HCT116 (cell line): ENCODE measurements around the gene GAB2. TPM values are rescaled to one million over a fixed set of nuclear protein-coding genes. Genes with fewer than 3 reads are reported as not detected.
A peak's percentile ranks its signal among the peaks of the same experiment; 100 is the strongest.

Experiments
- ATAC-seq: fragments of 200-7000 bp; cut with Tn5 transposase; 2 replicates; pipeline ENCODE4 v1.9.1; 2020; ENCODE audit warnings: mild to moderate bottlenecking, moderate library complexity
- BruUV-seq: library from RNA; stranded (reverse); fragments of 400-500 nt; replicated peaks from 2 replicates; lab custom pipeline; 2021; lab: Mats Ljungman, UMichigan
- CTCF ChIA-PET: fragments of 300-600 bp; sonication (Branson Sonifier 250); formaldehyde crosslinking; loops from one replicate; lab custom pipeline; 2021; ENCODE audit warnings: antibody characterized with exemption; lab: Charles Lee
- POLR2A ChIA-PET: fragments of 300-600, 350-600 bp; sonication (Branson Sonifier 250); formaldehyde crosslinking; loops from one replicate; lab custom pipeline; 2021; ENCODE audit warnings: antibody characterized with exemption; lab: Charles Lee
- RAD21 ChIA-PET, 2 experiments: fragments of 300-600 bp; sonication (Branson Sonifier 250); formaldehyde crosslinking; loops; one replicate each; lab custom pipeline; 2023; ENCODE audit warnings: low total read pairs in 2 of 2; ENCODE audit not compliant: uncharacterized antibody in 2 of 2, unreplicated experiment in 2 of 2, low non-redundant PET in 1 of 2; lab: Charles Lee
- DNase-seq: peaks from one replicate; pipeline ENCODE4 v3.0.0-alpha.2; 2010; ENCODE audit warnings: low read depth, low spot score
- H2AFZ ChIP-seq: fragments of 200-600 bp; shearing (Covaris generic), sonication (generic); 2 replicates; pipeline ENCODE4 v1.6.1; 2017; ENCODE audit warnings: low read depth, mixed run types, mixed read lengths, antibody characterized with exemption, low read length; ENCODE audit not compliant: poor library complexity, severe bottlenecking
- H3K27ac ChIP-seq: 2 replicates; pipeline ENCODE4 v1.5.1; 2012; ENCODE audit warnings: low read depth, low read length
- H3K27me3 ChIP-seq: fragments of 200-600 bp; sonication (generic); 2 replicates; pipeline ENCODE4 v1.6.1; 2016; ENCODE audit warnings: mixed run types, low read length, mixed read lengths; ENCODE audit not compliant: insufficient read depth
- H3K36me3 ChIP-seq, 2 experiments: fragments of 200-500 bp in 1 of 2; fragments of 200-600 bp in 1 of 2; sonication (Bioruptor generic) in 1 of 2; sonication (generic) in 1 of 2; 2 replicates each; pipeline versions ENCODE4 v1.5.1 to v1.6.1; 2014 to 2016; ENCODE audit warnings: low read length in 2 of 2, inconsistent platforms in 1 of 2, mixed read lengths in 1 of 2, mixed run types in 1 of 2; ENCODE audit not compliant: insufficient read depth in 2 of 2, control insufficient read depth in 1 of 2
- H3K4me1 ChIP-seq, 2 experiments: fragments of 200-600 bp in 1 of 2; sonication (generic) in 1 of 2; 2 replicates each; pipeline versions ENCODE4 v1.5.1 to v1.6.1; 2012 to 2017; ENCODE audit warnings: low read length in 2 of 2, inconsistent platforms in 1 of 2, mild to moderate bottlenecking in 1 of 2, mixed read lengths in 1 of 2, mixed run types in 1 of 2, moderate library complexity in 1 of 2; ENCODE audit not compliant: insufficient read depth in 2 of 2, control insufficient read depth in 1 of 2
- H3K4me2 ChIP-seq: fragments of 200-600 bp; sonication (generic); 2 replicates; pipeline ENCODE4 v1.6.1; 2017; ENCODE audit warnings: mixed run types, low read length, mixed read lengths
- H3K4me3 ChIP-seq, 2 experiments: fragments of 200-600 bp in 1 of 2; sonication (generic) in 1 of 2; replicated peaks in 1 of 2; 2 replicates each; pipeline ENCODE4 v1.5.1; 2011 to 2016; ENCODE audit warnings: low read length in 2 of 2, control low read depth in 1 of 2, low read depth in 1 of 2, mild to moderate bottlenecking in 1 of 2, mixed read lengths in 1 of 2, mixed run types in 1 of 2
- H3K79me2 ChIP-seq: fragments of 200-600 bp; sonication (generic); 2 replicates; pipeline ENCODE4 v1.6.1; 2017; ENCODE audit warnings: mild to moderate bottlenecking, mixed run types, low read length, moderate library complexity, mixed read lengths; ENCODE audit not compliant: insufficient read depth
- H3K9ac ChIP-seq: fragments of 200-600 bp; sonication (generic); 2 replicates; pipeline ENCODE4 v1.6.1; 2016; ENCODE audit warnings: low read length, mixed read lengths
- H3K9me2 ChIP-seq: fragments of 200-600 bp; sonication (generic), shearing (Covaris generic); 2 replicates; pipeline ENCODE4 v1.6.1; 2017; ENCODE audit warnings: mixed run types, mild to moderate bottlenecking, moderate library complexity; ENCODE audit not compliant: insufficient read depth
- H3K9me3 ChIP-seq, 2 experiments: fragments of 200-500 bp in 1 of 2; fragments of 200-600 bp in 1 of 2; sonication (Bioruptor generic) in 1 of 2; sonication (generic) in 1 of 2; 2 replicates each; pipeline ENCODE4 v1.6.1; 2014 to 2017; ENCODE audit warnings: low read length in 2 of 2, mixed read lengths in 2 of 2, inconsistent platforms in 1 of 2, low read depth in 1 of 2, mild to moderate bottlenecking in 1 of 2, mixed run types in 1 of 2, moderate library complexity in 1 of 2; ENCODE audit not compliant: control insufficient read depth in 1 of 2, insufficient read depth in 1 of 2
- H4K20me1 ChIP-seq: fragments of 200-600 bp; sonication (generic), shearing (Covaris generic); 2 replicates; pipeline ENCODE4 v1.6.1; 2017; ENCODE audit warnings: mixed run types, mild to moderate bottlenecking, moderate library complexity; ENCODE audit not compliant: insufficient read depth
- CEBPB ChIP-seq: IDR thresholded peaks from 2 replicates; pipeline ENCODE4 v1.6.1; 2012; ENCODE audit warnings: low read depth
- EGR1 ChIP-seq: IDR thresholded peaks from 2 replicates; pipeline ENCODE4 v1.6.1; 2012; ENCODE audit warnings: low read depth
- ELF1 ChIP-seq: IDR thresholded peaks from 2 replicates; pipeline ENCODE4 v1.6.1; 2012; ENCODE audit warnings: low read depth, borderline replicate concordance
- EZH2 ChIP-seq: fragments of 200-600 bp; sonication (generic); IDR thresholded peaks from 2 replicates; pipeline ENCODE4 v1.6.1; 2017; ENCODE audit warnings: antibody characterized with exemption, mixed run types
- FOSL1 ChIP-seq: IDR thresholded peaks from 2 replicates; pipeline ENCODE4 v1.6.1; 2012; ENCODE audit warnings: low read depth
- RAD21 ChIP-seq: IDR thresholded peaks from 2 replicates; pipeline ENCODE4 v1.6.1; 2012; ENCODE audit warnings: low read depth, mild to moderate bottlenecking
- SIN3A ChIP-seq: IDR thresholded peaks from 2 replicates; pipeline ENCODE4 v1.6.1; 2012; ENCODE audit warnings: low read depth
- SP1 ChIP-seq: IDR thresholded peaks from 2 replicates; pipeline ENCODE4 v1.6.1; 2012; ENCODE audit warnings: low read depth
- SRF ChIP-seq: IDR thresholded peaks from 2 replicates; pipeline ENCODE4 v1.6.1; 2012; ENCODE audit warnings: low read depth
- YY1 ChIP-seq: IDR thresholded peaks from 2 replicates; pipeline ENCODE4 v1.6.1; 2011; ENCODE audit warnings: low read length, low read depth, moderate library complexity, mild to moderate bottlenecking; ENCODE audit not compliant: insufficient replicate concordance; ENCODE audit errors: extremely low read depth
- ZNF274 ChIP-seq: fragments of 200-500 bp; sonication (Bioruptor generic); IDR thresholded peaks from 2 replicates; pipeline ENCODE4 v1.6.1; 2014; ENCODE audit warnings: mild to moderate bottlenecking, low read depth, low read length, inconsistent platforms
- intact Hi-C: fragments of 100-400 bp; cut with micrococcal nuclease; formaldehyde crosslinking; loops from 2 replicates; pipeline ENCODE4 v1.10.0; 2022
- total RNA-seq: library from RNA; stranded (reverse); gene quantifications from one replicate; pipeline ENCODE4 v1.2.1, GENCODE V29; 2021; ENCODE audit not compliant: unreplicated experiment
- TF ChIP-seq, protein P1 (sequence below), 3 experiments: fragments of 200-600 bp in 1 of 3; sonication (generic) in 1 of 3; IDR thresholded peaks in 2 of 3; conservative IDR thresholded peaks in 1 of 3; 2 replicates each; pipeline ENCODE4 v1.5.1; 2012 to 2017; ENCODE audit warnings: low read depth in 2 of 3, low read length in 2 of 3, antibody characterized with exemption in 1 of 3, borderline replicate concordance in 1 of 3, control low read depth in 1 of 3, mild to moderate bottlenecking in 1 of 3, mixed read lengths in 1 of 3, mixed run types in 1 of 3, moderate library complexity in 1 of 3; ENCODE audit not compliant: insufficient read depth in 1 of 3
- TF ChIP-seq, protein P2 (sequence below): IDR thresholded peaks from 2 replicates; pipeline ENCODE4 v1.6.1; 2012

The GAB2 gene
- total RNA-seq, 1 experiment from 2014 or later = 1.9 TPM

DNA sequence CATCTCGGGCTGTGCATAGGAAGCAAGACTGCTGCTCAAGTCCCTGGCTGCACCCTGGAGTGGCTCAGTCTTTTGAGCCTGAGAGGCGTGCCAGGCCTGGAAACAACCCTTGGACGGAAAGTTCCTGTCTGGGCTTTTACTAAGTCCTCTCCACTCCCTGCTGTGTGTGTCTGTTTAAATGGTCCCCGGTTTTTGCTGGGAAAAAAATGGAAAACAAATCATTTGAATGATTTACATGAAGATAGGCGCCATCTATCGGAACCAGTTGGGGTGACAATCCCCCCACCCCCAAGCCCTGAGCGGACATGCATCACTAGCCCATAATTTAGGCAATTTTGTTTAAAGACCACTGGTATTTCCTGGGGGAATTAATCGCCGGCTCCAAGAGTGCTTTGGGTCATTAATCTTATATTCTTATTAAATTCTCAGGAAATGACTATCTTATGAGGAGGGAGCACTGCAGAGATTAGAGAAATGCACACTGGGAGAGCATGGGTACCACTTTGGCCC lies 2.7 kb upstream of the GAB2 start:
- no peak overlapping the region for H3K27ac ChIP-seq
- ATAC-seq = no peak
- no peaks in the 10 kb centered on the region for H3K36me3 ChIP-seq
- TF ChIP-seq RAD21 (peak; percentile 31; the same call in 1 of the 2 replicates), FOSL1 (no peak)
- TF ChIP-seq, protein P1, sequence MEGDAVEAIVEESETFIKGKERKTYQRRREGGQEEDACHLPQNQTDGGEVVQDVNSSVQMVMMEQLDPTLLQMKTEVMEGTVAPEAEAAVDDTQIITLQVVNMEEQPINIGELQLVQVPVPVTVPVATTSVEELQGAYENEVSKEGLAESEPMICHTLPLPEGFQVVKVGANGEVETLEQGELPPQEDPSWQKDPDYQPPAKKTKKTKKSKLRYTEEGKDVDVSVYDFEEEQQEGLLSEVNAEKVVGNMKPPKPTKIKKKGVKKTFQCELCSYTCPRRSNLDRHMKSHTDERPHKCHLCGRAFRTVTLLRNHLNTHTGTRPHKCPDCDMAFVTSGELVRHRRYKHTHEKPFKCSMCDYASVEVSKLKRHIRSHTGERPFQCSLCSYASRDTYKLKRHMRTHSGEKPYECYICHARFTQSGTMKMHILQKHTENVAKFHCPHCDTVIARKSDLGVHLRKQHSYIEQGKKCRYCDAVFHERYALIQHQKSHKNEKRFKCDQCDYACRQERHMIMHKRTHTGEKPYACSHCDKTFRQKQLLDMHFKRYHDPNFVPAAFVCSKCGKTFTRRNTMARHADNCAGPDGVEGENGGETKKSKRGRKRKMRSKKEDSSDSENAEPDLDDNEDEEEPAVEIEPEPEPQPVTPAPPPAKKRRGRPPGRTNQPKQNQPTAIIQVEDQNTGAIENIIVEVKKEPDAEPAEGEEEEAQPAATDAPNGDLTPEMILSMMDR (IDR thresholded peaks at IDR 0.05 in 2 of 3, conservative IDR thresholded peaks at IDR 0.05 in 1 of 3; ENCODE audit: borderline replicate concordance in 1 of 3, insufficient read depth in 1 of 3, low read depth in 2 of 3, low read length in 2 of 3) = peak; percentile 15 to 64 (median 48); a peak in 4 of 6 replicates
- CTCF ChIA-PET = interaction anchor here (1.6 kb wide), 1 partner anchor 144 kb away, joined by 4 read pairs; no protein-coding TSS in a partner anchor
- no peaks in the 10 kb centered on the region for H3K9me2 ChIP-seq
- H3K79me2 ChIP-seq = no peaks in the 10 kb centered on the region
- BruUV-seq = no TSS peak
- no peaks in the 10 kb centered on the region for H3K27me3 ChIP-seq
- H3K4me1 ChIP-seq = peaks cover 5 to 19% of the 10 kb centered on the region in 2 experiments; a peak in 3 of 4 replicates
- no peak for DNase-seq
- no peak overlapping the region for H3K9ac ChIP-seq
- no peaks in the 10 kb centered on the region for H4K20me1 ChIP-seq
- POLR2A ChIA-PET = no interaction called here
- H3K4me2 ChIP-seq = no peak overlapping the region
- RAD21 ChIA-PET = no interaction called here
- intact Hi-C loops = no loop called here
- H2AFZ ChIP-seq = no peak overlapping the region
- H3K9me3 ChIP-seq = no peaks in the 10 kb centered on the region
- no peak overlapping the region for H3K4me3 ChIP-seq

DNA sequence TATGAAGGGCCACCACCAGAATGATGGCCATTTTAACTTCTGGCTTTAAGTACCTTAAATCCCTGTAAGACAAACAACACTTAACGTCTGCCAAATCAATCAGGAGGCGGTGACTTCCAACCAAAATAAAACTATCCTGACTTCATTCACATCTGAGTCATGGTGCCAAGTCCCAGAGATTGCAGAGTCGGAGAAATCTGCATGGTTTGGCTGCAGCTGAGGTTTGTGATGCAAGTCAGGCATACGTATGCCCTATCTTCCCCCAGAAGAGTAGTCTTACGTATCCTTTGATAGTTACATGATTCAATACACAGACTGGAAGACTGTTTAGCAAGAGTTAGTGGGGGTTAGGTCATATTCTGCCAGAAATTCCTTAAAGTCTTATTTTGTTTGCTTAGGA lies 1.7 kb upstream of the GAB2 start:
- no peaks in the 10 kb centered on the region for H3K9me3 ChIP-seq
- no peak overlapping the region for H3K4me2 ChIP-seq
- H3K79me2 ChIP-seq = no peaks in the 10 kb centered on the region
- H3K4me1 ChIP-seq = peaks cover 5 to 19% of the 10 kb centered on the region in 2 experiments; a peak in 3 of 4 replicates
- H2AFZ ChIP-seq = no peak overlapping the region
- no peaks in the 10 kb centered on the region for H4K20me1 ChIP-seq
- H3K9ac ChIP-seq = no peak overlapping the region
- intact Hi-C loops = no loop called here
- POLR2A ChIA-PET = no interaction called here
- DNase-seq (no peak), ATAC-seq (no peak)
- H3K27ac ChIP-seq = no peak overlapping the region
- RAD21 ChIA-PET = no interaction called here
- no peaks in the 10 kb centered on the region for H3K27me3 ChIP-seq
- no TSS peak for BruUV-seq
- no peaks in the 10 kb centered on the region for H3K36me3 ChIP-seq
- no peak overlapping the region for H3K4me3 ChIP-seq
- CTCF ChIA-PET = no interaction called here
- no peaks in the 10 kb centered on the region for H3K9me2 ChIP-seq
- TF ChIP-seq CEBPB (no peak), ZNF274 (no peak), SP1 (no peak), SIN3A (no peak), YY1 (no peak), ELF1 (no peak), EGR1 (no peak), SRF (no peak), RAD21 (no peak), EZH2 (no peak)
- TF ChIP-seq, protein P2, sequence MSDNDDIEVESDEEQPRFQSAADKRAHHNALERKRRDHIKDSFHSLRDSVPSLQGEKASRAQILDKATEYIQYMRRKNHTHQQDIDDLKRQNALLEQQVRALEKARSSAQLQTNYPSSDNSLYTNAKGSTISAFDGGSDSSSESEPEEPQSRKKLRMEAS = no peak
- TF ChIP-seq, protein P1 (IDR thresholded peaks at IDR 0.05 in 2 of 3, conservative IDR thresholded peaks at IDR 0.05 in 1 of 3; ENCODE audit: borderline replicate concordance in 1 of 3, insufficient read depth in 1 of 3, low read depth in 2 of 3, low read length in 2 of 3) = no peak
